Measurements from ENCODE around the gene UPB1. TPM values are rescaled to one million over a fixed set of nuclear protein-coding genes. Genes with fewer than 3 reads are reported as not detected.

UPB1 gene
- total RNA-seq, 1 donor from 2014 or later = 1.1 TPM

DNA sequence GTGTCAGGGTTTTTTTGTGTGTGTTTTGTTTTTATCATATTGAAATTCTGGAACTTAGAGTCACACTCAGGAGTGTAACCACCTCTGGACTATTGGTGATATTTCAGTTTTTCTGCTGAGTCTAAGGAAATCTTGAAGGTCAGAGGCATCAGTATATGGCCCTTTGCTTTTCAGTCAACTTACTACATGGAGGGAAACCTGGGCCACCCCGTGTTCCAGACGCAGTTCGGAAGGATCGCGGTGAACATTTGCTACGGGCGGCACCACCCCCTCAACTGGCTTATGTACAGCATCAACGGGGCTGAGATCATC lies 19.9 kb downstream of the UPB1 start:
- no peaks in the 10 kb centered on the region for H3K27me3 ChIP-seq (ENCODE audit: low read depth)
- H3K4me1 ChIP-seq = peaks cover 32% of the 10 kb centered on the region
- no peak for TF ChIP-seq CTCF (IDR thresholded peaks at IDR 0.05; ENCODE audit: borderline replicate concordance)
- H3K4me3 ChIP-seq = no peak overlapping the region
- H3K36me3 ChIP-seq = no peaks in the 10 kb centered on the region
- H3K27ac ChIP-seq (replicated peaks) = no peak overlapping the region
- intact Hi-C loops (cut with micrococcal nuclease) = no loop called here
- H3K9me3 ChIP-seq (replicated peaks) = no peaks in the 10 kb centered on the region
- no peak for DNase-seq

DNA sequence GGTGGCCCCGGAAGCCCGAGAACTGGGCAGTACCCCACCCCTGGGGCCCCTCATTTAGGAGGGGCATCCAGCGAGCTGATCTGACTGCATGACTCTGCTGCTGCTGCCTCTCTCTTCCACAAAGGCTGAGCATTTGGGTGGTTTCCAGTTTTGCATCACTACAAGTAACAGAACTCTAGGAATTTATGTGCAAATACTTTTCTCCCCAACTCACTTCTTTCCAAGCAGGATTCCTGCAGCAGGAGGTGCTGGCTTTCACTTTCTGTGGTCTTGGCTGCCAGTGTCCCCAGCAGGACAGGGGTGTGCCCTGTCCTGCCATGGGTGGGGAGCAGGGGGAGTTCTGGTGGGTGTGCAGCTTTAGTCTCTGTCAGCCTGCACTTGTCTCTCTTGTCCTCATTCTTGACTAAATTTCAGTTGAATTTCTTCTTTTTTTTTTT lies 21.2 kb downstream of the UPB1 start:
- Histone ChIP-seq H3K27ac (replicated peaks) (no peak overlapping the region), H3K27me3 (ENCODE audit: low read depth) (no peaks in the 10 kb centered on the region), H3K36me3 (no peaks in the 10 kb centered on the region), H3K4me1 (peaks cover 18% of the 10 kb centered on the region), H3K9me3 (replicated peaks) (no peaks in the 10 kb centered on the region), H3K4me3 (no peak overlapping the region)
- no peak for DNase-seq
- no peak for TF ChIP-seq CTCF (IDR thresholded peaks at IDR 0.05; ENCODE audit: borderline replicate concordance)
- intact Hi-C loops (cut with micrococcal nuclease) = no loop called here

DNA sequence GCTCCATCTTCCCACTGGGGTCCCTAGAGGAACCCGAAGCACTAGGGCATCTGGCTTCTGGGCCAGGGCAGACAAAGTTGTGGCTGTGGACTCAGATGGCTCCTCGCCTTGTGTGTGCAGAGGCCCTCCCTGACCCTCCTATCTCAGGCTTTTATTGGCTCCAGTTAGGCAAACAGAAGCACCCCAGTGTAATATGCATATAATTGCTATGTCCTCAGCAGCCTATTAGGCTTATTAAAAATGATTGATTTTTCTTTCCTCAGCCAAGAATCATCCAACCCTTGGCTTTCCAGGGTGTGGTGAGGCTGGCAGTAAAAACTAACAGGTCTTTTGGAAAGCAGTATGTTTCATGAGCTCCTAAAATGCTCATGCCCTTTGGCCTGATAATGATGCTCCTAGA lies 22.3 kb downstream of the UPB1 start:
- no peak overlapping the region for H3K27ac ChIP-seq (replicated peaks)
- DNase-seq = no peak
- H3K9me3 ChIP-seq (replicated peaks) = no peaks in the 10 kb centered on the region
- TF ChIP-seq CTCF (IDR thresholded peaks at IDR 0.05; ENCODE audit: borderline replicate concordance) = no peak
- no peaks in the 10 kb centered on the region for H3K36me3 ChIP-seq
- no peaks in the 10 kb centered on the region for H3K27me3 ChIP-seq (ENCODE audit: low read depth)
- peaks cover 7% of the 10 kb centered on the region for H3K4me1 ChIP-seq
- H3K4me3 ChIP-seq = no peak overlapping the region
- intact Hi-C loops (cut with micrococcal nuclease) = no loop called here

- H3K4me1 ChIP-seq = peaks cover 7% of the 10 kb centered on the region
- H3K4me3 ChIP-seq = no peak overlapping the region
- intact Hi-C loops (cut with micrococcal nuclease) = no loop called here
- no peaks in the 10 kb centered on the region for H3K9me3 ChIP-seq (replicated peaks)
- DNase-seq = no peak
- H3K27me3 ChIP-seq (ENCODE audit: low read depth) = no peaks in the 10 kb centered on the region
- no peak overlapping the region for H3K27ac ChIP-seq (replicated peaks)
- no peaks in the 10 kb centered on the region for H3K36me3 ChIP-seq
- no peak for TF ChIP-seq CTCF (IDR thresholded peaks at IDR 0.05; ENCODE audit: borderline replicate concordance)
Measured at GRCh38 chr22:24518228-24518627, 23.1 kb downstream of the UPB1 start.

DNA sequence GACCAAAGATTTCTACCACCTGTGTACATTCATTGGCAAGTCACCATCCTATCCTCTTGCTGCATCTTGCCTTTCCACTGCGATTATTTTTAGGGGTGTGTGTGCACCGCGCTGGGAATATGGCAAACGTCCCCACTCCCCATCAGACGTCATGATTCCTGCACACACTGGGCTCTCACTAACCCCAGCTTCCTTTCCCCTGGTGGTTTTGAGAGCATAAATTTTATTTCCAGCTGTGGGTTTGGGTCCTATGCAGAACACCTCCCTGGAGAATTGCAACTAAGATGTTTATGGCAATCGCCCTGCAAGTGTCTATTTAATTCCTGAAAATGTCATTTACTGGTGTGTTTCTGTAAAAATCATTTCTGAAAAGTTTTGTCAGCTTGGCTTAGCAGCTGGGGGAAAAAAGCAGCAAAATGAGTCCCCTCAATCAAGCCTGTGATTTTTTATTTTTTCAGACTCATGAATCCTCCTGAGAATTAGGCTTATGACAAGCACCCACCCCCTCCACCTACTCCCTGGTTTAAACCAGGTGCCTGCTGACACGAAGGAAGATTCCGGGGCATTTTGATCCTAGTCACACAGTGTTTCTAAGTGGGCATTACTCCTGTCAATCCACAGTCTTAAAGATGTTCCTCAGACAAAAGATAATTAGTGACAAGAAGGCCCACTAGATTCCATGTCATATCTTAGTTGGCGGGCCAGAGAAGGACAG lies 23.8 kb downstream of the UPB1 start:
- intact Hi-C loops (cut with micrococcal nuclease) = no loop called here

More for the DNA sequence above, 23.8 kb downstream of the UPB1 start:
- Histone ChIP-seq H3K27ac (replicated peaks) (peak overlapping the region; percentile 40), H3K4me1 (peaks cover 7% of the 10 kb centered on the region), H3K36me3 (no peaks in the 10 kb centered on the region), H3K9me3 (replicated peaks) (no peaks in the 10 kb centered on the region), H3K27me3 (ENCODE audit: low read depth) (no peaks in the 10 kb centered on the region), H3K4me3 (no peak overlapping the region)
- DNase-seq = no peak
- TF ChIP-seq CTCF (IDR thresholded peaks at IDR 0.05; ENCODE audit: borderline replicate concordance) = no peak
